GM04504 (cell line): ENCODE results near the gene DOCK9.

ENCODE experiments used
- DNase-seq: peaks from one replicate; pipeline ENCODE4 v3.0.0-alpha.2; 2012; ENCODE audit warnings: low read depth

DOCK9 gene

GRCh38 chr13:98947925-98948324, 29.9 kb downstream of the DOCK9 start:
- DNase-seq, result no peak

GRCh38 chr13:98945863-98946605, 31.8 kb downstream of the DOCK9 start:
- DNase-seq, result no peak

GRCh38 chr13:98944336-98944735, 33.5 kb downstream of the DOCK9 start:
- no peak for DNase-seq

GRCh38 chr13:98942997-98943396, 34.9 kb downstream of the DOCK9 start:
- peak; percentile 60 for DNase-seq

GRCh38 chr13:98942485-98942884, 35.4 kb downstream of the DOCK9 start:
- no peak for DNase-seq

- DNase-seq, result no peak
Observed at GRCh38 chr13:98941536-98941935, 36.3 kb downstream of the DOCK9 start.

- no peak for DNase-seq
Observed at GRCh38 chr13:98941126-98941525, 36.7 kb downstream of the DOCK9 start.

- DNase-seq, result no peak
Observed at GRCh38 chr13:98940325-98941001, 37.4 kb downstream of the DOCK9 start.

- DNase-seq, result no peak
Observed at GRCh38 chr13:98939660-98940191, 38.1 kb downstream of the DOCK9 start.

GRCh38 chr13:98938801-98939200, 39.1 kb downstream of the DOCK9 start:
- DNase-seq, result no peak

- DNase-seq, result no peak
Observed at GRCh38 chr13:98937911-98938381, 39.9 kb downstream of the DOCK9 start.

GRCh38 chr13:98934243-98934642, 43.6 kb downstream of the DOCK9 start:
- DNase-seq, result no peak

- DNase-seq, result no peak
Observed at GRCh38 chr13:98930151-98930591, 47.7 kb downstream of the DOCK9 start.

- DNase-seq, result peak; percentile 82
Observed at GRCh38 chr13:98927951-98928927, 49.6 kb downstream of the DOCK9 start.

- DNase-seq, result no peak
Observed at GRCh38 chr13:98925949-98926348, 51.9 kb downstream of the DOCK9 start.

GRCh38 chr13:98923641-98924397, 54.0 kb downstream of the DOCK9 start:
- DNase-seq, result no peak

GRCh38 chr13:98922306-98922705, 55.6 kb downstream of the DOCK9 start:
- DNase-seq, result no peak

- no peak for DNase-seq
Observed at GRCh38 chr13:98921786-98922185, 56.1 kb downstream of the DOCK9 start.

- DNase-seq, result no peak
Observed at GRCh38 chr13:98921015-98921580, 56.8 kb downstream of the DOCK9 start.

- no peak for DNase-seq
Observed at GRCh38 chr13:98919566-98919965, 58.3 kb downstream of the DOCK9 start.

GRCh38 chr13:98918771-98919170, 59.1 kb downstream of the DOCK9 start:
- no peak for DNase-seq
